ENCODE measurements around the gene GAS1. TPM values are rescaled to one million over a fixed set of nuclear protein-coding genes. Genes with fewer than 3 reads are reported as not detected.
A peak's percentile ranks its signal among the peaks of the same experiment; 100 is the strongest.

Gene GAS1
- total RNA-seq (ENCODE audit: low replicate concordance): 25.0 and 107 TPM in 2 replicates

- peak; percentile 98 for DNase-seq (ENCODE audit: low read depth)
These were observed at the start of gene GAS1 for GRCh38 chr9:86947146-86948073. Gene GAS1, minus strand, starts transcription at chr9:86947506. Its CDS starts 727 bp downstream, at chr9:86946779.

GRCh38 chr9:86994231-86994630 lies 46.9 kb upstream of the GAS1 start:
- TF ChIP-seq CTCF (IDR thresholded peaks at IDR 0.05; ENCODE audit: insufficient read depth, low read length): no peak
- H3K4me3 ChIP-seq (ENCODE audit: low read depth, low read length): no peak overlapping the region
- DNase-seq (ENCODE audit: low read depth): peak; percentile 39

More at GRCh38 chr9:86947146-86948073, at the start of gene GAS1:
- TF ChIP-seq CTCF (IDR thresholded peaks at IDR 0.05; ENCODE audit: insufficient read depth, low read length): no peak
- peak within 1 kb of the TSS; percentile 92 for H3K4me3 ChIP-seq (ENCODE audit: low read depth, low read length)

GRCh38 chr9:86993830-86994229 lies 46.5 kb upstream of the GAS1 start:
- TF ChIP-seq CTCF (IDR thresholded peaks at IDR 0.05; ENCODE audit: insufficient read depth, low read length): no peak
- H3K4me3 ChIP-seq (ENCODE audit: low read depth, low read length): no peak overlapping the region
- DNase-seq (ENCODE audit: low read depth): no peak

- no peak overlapping the region for H3K4me3 ChIP-seq (ENCODE audit: low read depth, low read length)
- DNase-seq (ENCODE audit: low read depth): no peak
- TF ChIP-seq CTCF (IDR thresholded peaks at IDR 0.05; ENCODE audit: insufficient read depth, low read length): no peak
These were observed 43.8 kb upstream of the GAS1 start for GRCh38 chr9:86991077-86991476.

GRCh38 chr9:86990290-86990689 lies 43.0 kb upstream of the GAS1 start:
- DNase-seq (ENCODE audit: low read depth): peak; percentile 66
- no peak overlapping the region for H3K4me3 ChIP-seq (ENCODE audit: low read depth, low read length)
- no peak for TF ChIP-seq CTCF (IDR thresholded peaks at IDR 0.05; ENCODE audit: insufficient read depth, low read length)

GRCh38 chr9:86987900-86988299 lies 40.6 kb upstream of the GAS1 start:
- no peak for DNase-seq (ENCODE audit: low read depth)
- no peak overlapping the region for H3K4me3 ChIP-seq (ENCODE audit: low read depth, low read length)
- TF ChIP-seq CTCF (IDR thresholded peaks at IDR 0.05; ENCODE audit: insufficient read depth, low read length): no peak
